RPMI8226 (cell line): ENCODE data around the gene MTERF4.
"Not testable (repeated sequence)": the region's sequence is repeated elsewhere in the genome, so short reads cannot be mapped to it uniquely, and the experiment has no call there.

ENCODE experiments used
- DNase-seq: peaks from one replicate; pipeline ENCODE4 v3.0.0-alpha.2; 2015

MTERF4 gene

GRCh38 chr2:241110089-241110606 is 8.1 kb upstream of the MTERF4 start:
- no peak for DNase-seq

GRCh38 chr2:241109210-241110088 is 7.4 kb upstream of the MTERF4 start:
- no peak for DNase-seq

GRCh38 chr2:241108271-241109209 is 6.5 kb upstream of the MTERF4 start:
- no peak for DNase-seq

GRCh38 chr2:241107031-241107783 is 5.1 kb upstream of the MTERF4 start:
- no peak for DNase-seq

- no peak for DNase-seq
Observed at GRCh38 chr2:241105641-241106040, 3.6 kb upstream of the MTERF4 start.

- DNase-seq, result not testable (repeated sequence)
Observed at GRCh38 chr2:241104611-241105010, 2.5 kb upstream of the MTERF4 start.

- no peak for DNase-seq
Observed at GRCh38 chr2:241103176-241103595, 1.1 kb upstream of the MTERF4 start.

- DNase-seq, result no peak
Observed at GRCh38 chr2:241099246-241099645, 2.8 kb downstream of the MTERF4 start.

- DNase-seq, result no peak
Observed at GRCh38 chr2:241096979-241097378, 5.1 kb downstream of the MTERF4 start.

- DNase-seq, result no peak
Observed at GRCh38 chr2:241095594-241096290, 6.3 kb downstream of the MTERF4 start.

- no peak for DNase-seq
Observed at GRCh38 chr2:241094924-241095420, 7.1 kb downstream of the MTERF4 start.

GRCh38 chr2:241094172-241094571 is 7.9 kb downstream of the MTERF4 start:
- DNase-seq, result no peak

- DNase-seq, result not testable (repeated sequence)
Observed at GRCh38 chr2:241093133-241093781, 8.8 kb downstream of the MTERF4 start.

- no peak for DNase-seq
Observed at GRCh38 chr2:241092677-241093076, 9.4 kb downstream of the MTERF4 start.

GRCh38 chr2:241091734-241092445 is 10.2 kb downstream of the MTERF4 start:
- DNase-seq, result no peak

- DNase-seq, result no peak
Observed at GRCh38 chr2:241091201-241091600, 10.9 kb downstream of the MTERF4 start.

- DNase-seq, result no peak
Observed at GRCh38 chr2:241088791-241089732, 13.0 kb downstream of the MTERF4 start.

GRCh38 chr2:241088376-241088775 is 13.7 kb downstream of the MTERF4 start:
- DNase-seq, result no peak
